HG02798 (cell line): Measurements from ENCODE around the gene RPE65.
"Not testable (repeated sequence)": the region's sequence is repeated elsewhere in the genome, so short reads cannot be mapped to it uniquely, and the experiment has no call there.

Experiments
- ATAC-seq: cut with Tn5 transposase; IDR thresholded peaks from one replicate; pipeline ENCODE4 v1.9.1; 2021; ENCODE audit warnings: mild to moderate bottlenecking; ENCODE audit not compliant: unreplicated experiment, poor library complexity

Gene RPE65

DNA sequence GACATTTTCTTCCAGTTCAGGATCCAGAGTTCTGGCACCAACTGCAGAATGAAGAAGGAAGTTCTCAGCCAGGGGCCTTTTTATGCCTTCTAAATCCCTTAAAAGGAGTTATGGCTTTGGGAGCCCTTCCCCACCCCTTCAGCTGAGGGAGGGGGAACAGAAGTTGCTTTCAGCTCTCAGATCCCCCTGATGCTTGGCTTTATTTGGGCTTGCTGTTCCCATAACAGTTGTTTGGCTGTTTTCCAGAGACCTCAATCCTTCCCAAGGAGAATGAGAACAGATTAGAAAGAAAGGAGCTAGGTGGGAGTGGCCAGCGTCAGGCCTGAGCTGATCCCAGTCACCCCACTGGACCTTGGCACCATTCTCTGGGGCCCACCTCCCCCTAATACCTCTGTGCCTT is at the start of gene RPE65:
RPE65 (minus strand) TSS at position 54 of the 400 bp plus-strand sequence; CDS start at position 5, 49 bp downstream.
- no peak for ATAC-seq

DNA sequence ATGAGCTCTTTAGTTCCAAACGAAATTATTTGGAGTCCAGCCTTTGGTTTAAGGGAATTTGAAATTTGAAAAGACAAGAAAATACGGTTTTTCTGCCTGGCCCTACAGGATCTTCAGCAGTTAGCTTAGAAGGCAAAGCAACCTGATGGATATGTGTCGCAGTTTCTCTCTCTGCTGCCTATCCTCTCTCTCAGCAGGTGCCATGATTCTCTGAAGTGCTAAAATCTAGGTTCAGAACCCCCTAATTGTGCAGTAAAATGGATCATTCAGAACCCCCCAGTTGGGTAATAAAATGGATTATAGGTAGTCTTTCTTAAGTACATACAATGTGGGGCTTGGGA is 47.6 kb upstream of the RPE65 start:
- ATAC-seq = peak; percentile 13

DNA sequence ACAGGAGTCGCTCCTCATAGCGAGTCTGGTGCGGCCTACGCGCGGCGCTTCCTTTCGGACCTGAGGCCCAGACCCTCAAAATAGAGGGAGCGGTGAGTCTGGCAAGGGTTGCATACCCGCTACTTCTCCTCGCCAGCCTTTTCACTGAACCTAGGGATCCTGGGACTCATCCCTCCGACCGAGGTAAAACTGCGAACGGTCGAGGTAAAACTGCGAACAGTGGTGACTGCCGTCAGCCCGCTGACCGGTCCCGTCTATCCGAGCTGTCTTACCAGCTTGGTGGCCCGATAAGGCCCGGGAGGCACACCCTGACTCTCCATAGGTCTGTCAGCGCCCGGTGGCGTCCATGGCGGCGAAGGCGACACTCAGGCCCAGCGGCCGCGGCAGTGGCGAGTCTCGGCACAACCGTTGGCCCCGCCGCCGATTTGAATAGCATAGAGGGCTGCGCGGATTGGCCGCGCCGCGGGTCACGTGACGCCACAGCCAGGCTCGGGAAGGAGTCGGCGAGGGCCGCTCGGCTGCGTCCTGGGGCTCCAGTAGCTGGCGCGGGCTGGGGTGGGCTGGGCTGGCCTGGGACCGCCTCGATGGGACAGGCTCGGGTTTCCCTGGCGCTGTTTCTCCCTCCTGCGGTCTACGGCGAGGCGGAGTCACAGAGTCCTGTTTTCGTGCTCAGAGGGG is 47.1 kb upstream of the RPE65 start, which contains the start of gene DEPDC1:
DEPDC1 (minus strand) TSS at position 403 of the 678 bp plus-strand sequence; CDS start at position 320, 83 bp downstream.
- ATAC-seq = peak; percentile 98

DNA sequence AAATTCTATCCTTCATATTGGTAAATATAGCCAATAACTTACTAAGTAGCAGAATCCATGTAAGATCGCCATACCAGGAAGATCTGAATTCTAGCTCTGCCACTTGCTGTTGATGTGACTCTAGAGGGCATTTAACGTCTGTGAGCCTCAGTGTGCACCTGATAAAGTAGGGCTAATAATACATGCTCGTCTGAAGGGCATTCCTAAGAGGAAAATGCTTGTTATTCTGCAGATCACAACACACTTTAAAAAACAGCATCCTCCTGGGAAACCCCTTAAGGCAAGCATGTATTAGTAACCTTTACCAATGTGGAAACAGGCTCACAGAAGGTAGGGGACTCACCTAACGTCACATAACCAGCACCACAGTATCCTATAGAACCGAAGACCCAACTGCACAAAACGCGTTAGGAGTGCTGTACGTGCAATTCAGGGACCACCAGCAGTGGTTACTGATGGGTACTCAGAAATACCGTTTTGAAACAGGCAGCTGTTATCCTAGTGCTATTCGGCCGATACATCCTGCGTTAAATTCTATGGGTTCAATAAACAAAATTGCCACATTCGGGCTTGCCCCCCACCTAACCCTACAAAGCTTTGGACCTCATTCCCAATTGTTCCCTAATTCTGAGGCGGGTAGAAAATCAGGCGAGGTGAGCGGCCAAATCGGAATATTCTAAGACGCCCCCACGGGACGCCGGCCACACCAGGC is 46.4 kb upstream of the RPE65 start:
- ATAC-seq = peak; percentile 23

DNA sequence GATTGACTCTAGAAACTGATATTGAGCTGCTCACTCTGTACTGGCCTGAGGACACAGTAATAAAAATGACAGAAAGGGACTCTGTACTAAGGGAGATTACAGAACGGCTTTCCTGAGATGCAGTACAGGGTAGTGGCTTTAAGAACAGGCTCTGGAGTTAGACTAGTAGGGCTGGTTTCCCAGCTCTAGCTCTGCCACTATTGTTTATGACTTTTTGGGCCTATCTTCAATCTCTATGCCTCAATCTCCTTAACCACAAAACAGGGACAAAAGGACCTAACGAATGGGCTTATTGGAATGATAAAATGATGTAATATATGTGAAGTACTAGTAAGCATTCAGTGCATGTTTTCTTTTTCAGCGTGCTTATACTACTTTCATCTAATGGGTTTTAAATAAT is 45.8 kb upstream of the RPE65 start:
- no peak for ATAC-seq

DNA sequence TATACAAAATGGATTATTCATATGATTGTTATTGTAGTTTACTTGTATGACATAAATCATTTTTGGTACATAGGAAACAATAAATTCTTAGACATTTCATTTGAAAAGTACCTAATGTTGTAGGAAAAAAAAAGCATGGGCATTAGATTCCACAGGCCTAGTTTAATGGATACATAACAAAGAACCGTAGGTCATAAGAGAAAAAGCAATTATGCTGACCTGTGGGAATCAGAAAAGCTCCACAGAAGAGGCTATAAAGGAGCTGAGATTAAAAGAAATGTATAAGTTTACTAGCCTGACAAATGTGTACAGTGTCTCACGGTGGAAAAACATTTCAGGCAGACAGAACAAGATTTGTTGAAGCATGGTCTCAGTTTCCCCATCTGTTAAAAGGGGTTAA is 43.4 kb upstream of the RPE65 start:
- ATAC-seq = no peak

DNA sequence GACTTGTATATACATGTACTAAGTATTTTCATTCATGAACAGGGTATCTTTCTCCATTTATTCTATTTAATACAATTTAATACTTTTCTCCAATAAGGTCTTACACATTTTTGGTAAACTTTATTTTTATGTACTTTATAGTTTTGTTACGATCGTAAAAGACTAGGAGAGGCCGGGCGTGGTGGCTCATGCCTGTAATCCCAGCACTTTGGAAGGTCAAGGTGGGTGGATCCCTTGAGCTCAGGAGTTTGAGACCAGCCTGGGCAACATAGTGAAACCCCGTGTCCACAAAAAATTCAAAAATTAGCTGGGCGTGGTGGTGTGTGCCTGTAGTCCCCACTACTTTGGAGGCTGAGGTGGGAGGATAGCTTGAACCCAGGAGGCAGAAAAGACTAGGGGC is 42.5 kb upstream of the RPE65 start:
- not testable (repeated sequence) for ATAC-seq

DNA sequence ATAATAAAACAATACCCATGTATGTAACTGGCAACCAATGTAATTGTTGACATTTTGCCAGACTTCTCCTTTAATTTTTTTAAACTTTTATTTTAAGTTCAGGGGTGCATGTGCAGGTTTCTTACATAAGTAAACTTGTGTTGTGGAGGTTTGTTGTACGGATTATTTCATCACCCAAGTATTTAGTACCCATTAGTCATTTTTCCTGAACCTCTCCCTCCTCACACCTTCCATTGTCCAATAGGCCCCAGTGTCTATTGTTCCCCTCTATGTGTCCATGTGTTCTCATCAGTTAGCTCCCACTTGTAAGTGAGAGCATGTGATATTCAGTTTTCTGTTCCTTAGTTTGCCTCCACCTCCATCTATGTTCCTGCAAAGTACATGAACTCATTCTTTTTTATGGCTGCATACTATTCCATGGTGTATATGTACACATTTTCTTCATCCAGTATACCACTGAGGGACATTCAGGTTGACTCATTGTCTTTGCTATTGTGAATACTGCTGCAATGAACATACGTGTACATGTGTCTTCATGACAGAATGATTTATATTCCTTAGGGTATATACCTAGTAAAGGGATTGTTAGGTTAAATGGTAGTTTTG is 40.4 kb upstream of the RPE65 start:
- no peak for ATAC-seq

DNA sequence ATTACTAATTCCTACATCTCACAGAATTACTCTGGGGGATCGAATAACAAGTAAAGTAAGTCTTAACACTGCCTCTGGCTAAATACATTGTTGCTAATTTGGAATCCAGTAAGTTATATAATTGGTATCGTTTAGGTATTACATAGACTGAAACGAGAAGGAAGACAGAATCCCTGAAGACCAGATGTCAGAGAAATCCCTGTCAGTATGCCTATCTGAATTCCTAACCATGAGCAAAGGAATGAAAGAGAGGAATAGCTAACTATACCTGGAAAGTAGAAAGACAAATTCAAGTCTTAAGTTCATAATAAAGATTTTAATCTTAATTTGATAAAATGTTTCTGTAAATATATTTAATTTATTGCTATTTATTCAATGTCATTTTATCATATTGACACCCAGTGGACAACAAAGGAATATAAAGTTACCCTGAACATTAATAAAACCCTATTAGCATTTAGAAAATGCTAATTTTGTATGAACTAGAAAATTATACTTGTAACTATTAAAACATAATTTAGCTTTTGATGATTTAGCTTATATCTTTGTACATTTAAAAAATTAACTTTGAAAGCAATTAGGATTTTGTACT is 35.8 kb upstream of the RPE65 start:
- no peak for ATAC-seq

DNA sequence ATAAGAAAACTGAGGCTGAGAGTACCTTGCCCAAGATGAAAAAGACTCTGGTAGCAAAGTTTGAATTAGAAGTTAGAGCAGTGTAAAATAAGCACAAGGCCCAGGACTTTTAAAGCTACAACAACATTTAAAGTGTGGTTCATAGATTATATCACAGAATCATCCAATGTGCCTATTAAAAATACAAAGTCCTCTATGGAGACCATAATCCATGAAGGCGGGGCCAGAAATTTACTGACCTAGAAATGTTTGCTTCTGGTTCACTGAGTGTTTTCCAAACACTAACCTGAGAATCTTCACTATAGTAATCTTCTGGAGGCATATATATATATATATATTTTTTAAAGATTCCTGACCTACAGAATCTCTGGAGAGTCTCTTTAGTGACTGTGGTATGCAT is 34.9 kb upstream of the RPE65 start:
- ATAC-seq = no peak

DNA sequence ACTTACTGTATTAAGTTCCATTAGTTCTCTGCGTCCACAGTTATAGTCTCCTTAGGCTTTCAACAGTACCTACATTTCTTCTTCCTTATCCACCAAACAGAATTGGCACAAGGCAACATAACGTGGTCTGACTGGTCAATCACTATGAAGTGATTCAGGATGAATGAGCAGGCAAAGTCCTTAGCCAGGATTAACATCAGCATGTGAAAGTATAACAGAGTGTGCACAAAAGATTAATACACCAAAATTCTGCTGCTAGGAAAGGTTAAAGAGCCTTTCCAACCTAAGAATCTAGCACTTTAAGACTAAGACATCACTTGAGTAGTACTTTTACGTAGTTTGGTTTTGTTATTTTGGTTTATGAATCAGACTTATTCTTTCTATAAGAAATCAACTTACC is 31.3 kb upstream of the RPE65 start:
- ATAC-seq = no peak

DNA sequence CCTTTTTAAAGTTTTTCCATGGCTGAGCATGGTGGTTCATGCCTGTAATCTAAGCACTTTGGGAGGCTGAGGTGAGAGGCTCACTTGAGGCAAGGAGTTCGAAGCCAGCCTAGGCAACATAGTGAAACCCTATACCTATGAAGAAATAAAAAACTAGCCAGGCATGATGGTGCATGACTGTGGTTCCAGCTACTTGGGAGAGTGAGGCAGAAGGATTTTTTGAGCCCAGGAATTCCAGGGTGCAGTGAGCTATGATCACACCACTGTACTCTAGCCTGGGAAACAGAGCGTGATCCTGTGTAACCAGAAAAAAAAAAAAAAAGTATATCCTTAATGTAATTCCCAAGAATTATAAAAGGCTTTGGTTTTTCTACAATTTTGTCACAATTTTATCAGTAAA is 29.7 kb upstream of the RPE65 start:
- ATAC-seq = no peak

DNA sequence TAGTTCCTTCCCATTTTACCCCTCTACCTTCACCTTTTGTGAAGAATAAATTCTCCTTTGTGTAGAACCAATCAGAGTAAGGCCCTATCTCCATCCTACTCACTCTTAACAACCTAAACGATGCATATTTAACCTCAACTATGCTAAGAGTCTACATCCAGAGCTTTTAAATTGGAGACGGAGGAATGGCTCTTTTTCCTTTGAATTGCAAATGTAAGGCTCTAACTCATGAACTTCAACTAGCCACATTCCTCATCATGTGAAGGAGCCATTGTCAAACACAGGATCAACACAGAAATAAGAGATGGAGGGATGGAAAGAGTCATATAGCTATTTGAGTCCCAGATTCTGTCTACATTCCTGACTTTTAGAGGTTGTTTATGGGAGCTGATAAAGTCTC is 28.9 kb upstream of the RPE65 start:
- ATAC-seq = no peak

DNA sequence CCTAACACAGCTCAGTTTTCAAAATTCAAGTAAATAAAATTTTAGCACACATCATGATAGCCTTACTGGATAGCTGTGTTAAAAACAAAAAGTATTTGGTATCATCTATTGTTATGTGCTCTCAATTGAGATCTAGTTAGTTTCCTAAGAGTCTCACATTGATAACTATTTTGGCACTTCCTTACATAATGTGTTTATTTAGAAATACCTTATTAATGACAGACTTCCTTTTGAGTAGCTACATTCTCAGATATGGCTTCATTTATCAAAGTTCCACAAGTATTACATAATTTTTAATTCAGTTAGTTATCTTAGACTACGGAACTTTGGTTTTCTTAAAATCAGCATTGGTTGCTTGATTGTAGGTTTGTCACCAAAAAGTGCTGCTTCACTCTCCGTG is 26.9 kb upstream of the RPE65 start:
- ATAC-seq = not testable (repeated sequence)

DNA sequence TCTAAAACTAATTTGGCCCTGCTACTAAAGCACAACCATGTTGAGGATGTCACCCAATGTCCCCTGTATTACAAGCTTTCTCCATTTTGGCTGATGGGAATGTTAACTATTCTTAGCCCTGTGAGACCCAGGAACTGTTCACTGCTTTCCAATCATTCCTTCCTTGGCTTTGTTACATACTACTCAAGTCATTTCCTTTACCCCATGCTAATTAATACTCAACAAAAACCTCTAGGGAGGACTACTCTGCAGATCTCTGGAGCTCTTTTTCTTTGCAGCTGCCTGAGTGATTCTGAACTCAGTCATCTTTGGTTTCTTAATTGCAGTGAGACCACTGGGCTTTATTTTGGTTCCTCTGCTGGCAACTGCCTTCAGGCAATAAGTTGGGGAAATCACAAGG is 23.3 kb upstream of the RPE65 start:
- ATAC-seq = no peak

DNA sequence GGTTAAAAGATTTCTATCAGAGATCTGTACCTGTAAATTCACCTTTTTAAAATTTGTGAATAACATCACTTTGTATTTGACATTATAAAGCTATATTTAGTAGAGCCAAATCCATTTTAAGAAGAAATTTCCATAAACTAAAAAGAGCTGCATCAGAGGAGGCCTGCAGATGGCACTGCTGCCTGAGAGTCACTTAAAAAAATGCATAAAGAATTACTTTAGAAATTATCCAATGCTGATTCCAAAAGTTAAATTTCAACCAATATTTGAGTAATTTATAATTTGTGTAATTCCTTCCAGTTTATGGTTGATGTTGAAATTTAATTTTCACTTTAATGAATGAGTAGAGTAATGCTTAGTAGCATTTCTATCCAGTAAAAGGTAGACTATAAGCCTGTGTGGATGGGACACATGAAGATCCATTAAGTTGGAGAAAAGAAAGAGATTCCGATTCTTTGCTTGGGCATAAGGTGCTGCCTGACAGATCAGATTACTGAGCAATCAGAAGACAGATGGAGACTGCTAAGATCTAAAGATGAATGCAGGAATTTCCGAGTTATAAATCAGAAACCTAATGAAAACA is 20.7 kb upstream of the RPE65 start:
- no peak for ATAC-seq

DNA sequence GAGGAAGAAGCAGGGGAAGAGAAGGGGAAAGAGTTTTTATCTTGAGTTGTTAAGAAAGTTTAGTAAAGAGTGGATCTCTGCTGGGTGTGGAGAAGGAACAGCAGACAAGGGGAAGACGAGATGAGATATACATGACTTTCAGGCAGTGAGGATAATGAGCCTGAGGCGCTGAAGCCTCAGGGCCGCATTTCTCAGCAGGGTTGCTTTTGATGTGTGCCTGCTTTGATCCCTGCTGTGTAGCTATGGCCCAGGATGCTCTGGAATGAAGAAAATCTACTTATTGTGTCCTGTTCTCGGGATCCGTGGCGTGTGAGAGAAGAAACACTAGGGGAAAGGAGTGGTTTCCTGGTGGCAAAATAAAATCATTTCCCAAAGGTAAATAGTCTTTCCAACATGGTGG is 15.1 kb upstream of the RPE65 start:
- no peak for ATAC-seq

DNA sequence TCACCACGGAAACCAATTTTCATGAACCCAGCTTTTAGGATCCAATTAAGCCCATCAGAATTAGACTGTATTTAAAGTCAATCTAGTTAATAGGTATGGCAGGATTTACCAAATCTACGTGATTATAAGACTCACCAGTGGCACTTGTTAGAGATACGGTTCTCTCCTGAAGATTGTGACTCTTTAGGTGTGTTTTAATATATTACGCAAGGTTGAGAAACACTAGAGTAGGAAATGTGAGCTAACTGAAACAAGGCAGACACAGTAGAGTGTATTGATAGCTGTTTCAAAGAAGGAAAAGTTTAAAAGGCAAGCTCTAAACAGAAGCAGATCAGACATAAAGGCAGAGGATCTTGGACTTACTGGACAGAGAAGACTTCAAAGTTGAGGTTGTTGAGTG is 11.2 kb upstream of the RPE65 start:
- no peak for ATAC-seq

DNA sequence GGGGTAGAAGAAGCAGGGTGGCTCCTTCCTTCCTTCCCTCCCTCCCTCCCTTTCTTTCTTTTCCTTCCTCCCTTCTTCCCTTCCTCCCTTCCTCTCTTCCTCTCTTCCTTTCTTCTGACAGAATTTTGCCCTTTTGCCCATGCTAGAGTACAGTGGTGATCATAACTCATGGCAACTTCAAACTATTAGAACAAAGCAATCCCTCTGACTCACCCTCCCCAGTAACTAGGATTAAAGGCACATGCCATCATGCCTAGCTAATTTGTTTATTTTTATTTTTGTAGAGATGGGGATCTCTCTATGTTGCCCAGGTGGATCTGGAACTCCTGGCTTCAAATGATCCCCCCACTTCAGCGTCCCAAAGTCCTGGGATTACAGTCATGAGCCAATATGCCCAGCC is 10.0 kb upstream of the RPE65 start:
- ATAC-seq = no peak

DNA sequence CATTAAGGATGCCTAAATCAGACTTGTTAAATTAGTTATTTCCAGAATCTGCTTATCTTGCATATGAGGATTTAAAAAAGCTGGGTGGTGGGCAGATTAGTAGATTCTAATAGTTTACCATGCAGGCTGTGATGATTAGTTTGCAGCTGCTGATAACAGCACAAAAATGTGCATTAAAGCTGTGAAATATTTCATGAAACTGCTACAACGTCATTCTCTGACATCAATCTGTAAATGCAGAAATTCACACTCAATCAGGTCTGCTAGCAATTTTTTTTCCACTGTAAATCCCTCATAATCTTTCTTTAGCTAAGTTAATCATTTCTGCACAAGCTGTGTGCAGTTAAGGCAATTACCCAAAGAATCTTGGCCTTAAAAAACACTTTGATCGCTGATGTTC is 9.3 kb upstream of the RPE65 start:
- no peak for ATAC-seq

DNA sequence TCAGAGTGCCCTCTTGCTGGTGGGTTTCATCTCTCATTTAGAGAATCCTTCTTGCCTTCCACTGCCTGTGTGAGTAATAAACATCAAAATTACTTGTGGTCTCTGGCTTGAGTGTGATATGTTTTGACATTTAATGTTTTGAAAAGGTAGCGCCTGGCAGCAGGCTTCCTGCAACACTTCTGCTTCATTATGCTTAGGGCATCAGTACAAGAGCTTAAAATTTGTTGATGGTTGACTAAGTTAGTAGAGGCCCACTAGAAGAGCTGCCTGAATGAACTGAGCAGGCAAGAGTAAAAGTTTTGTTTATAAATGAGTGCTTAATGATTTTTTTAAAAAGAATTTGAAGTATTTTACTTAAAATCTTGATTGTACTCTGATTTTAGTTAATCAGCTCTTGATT is 6.4 kb upstream of the RPE65 start:
- ATAC-seq = no peak
